Measurements from ENCODE around the gene PRR23E.

The PRR23E gene

GRCh38 chr3:127209155-127209839 is 16.4 kb downstream of the PRR23E start:
- DNase-seq (ENCODE audit: low read depth in 2 of 2), result no peak

- DNase-seq (ENCODE audit: low read depth in 2 of 2), result no peak
These were observed 17.1 kb downstream of the PRR23E start for GRCh38 chr3:127209840-127210653.

- DNase-seq (ENCODE audit: low read depth in 2 of 2), result no peak
These were observed 17.7 kb downstream of the PRR23E start for GRCh38 chr3:127210654-127210943.

DNA sequence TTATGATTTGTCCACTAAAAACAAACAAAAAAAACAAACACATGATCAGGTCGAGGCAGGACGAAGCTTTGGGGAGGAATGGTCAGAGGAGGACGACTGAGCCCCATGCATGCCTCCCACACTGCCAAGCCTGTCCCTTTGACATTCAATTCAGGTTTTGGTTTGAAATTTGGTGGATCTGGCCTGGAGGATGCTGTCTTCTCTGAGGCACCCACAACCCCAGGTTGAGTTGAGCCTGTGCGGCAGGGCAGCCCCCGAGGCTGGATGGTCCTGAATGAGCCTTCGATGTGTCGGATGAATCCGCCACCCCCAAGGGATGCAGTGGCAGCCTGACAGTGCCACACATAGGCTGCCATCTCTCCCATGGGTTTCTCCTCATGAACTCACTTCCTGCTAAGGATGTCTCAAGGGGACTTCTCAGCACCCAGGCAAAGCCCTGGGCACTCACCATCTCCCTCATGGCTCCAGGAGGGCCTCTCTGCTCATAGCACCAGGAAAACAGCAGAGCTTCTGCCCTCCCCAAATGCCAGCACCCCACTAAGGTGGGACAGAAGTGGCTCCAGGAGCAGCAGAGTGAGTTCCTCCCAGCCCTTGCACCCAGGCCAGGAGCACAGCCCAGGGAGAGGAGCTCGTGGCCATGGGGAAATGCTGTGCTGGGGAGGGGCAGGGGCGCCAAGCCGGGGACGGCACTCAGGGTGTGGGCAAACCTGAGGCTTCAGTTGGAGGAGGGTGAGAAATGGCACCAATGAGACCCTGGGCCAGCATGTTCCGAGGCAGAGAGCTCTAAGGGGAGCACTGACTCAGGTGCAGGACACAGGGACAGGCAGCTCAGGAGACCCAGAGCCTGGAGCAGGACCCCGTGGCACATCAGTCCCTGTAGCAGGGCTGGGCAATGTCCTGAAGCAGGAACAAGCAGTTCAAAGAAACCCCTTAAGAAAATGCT is 18.5 kb downstream of the PRR23E start:
- DNase-seq (ENCODE audit: low read depth in 2 of 2), result no peak

DNA sequence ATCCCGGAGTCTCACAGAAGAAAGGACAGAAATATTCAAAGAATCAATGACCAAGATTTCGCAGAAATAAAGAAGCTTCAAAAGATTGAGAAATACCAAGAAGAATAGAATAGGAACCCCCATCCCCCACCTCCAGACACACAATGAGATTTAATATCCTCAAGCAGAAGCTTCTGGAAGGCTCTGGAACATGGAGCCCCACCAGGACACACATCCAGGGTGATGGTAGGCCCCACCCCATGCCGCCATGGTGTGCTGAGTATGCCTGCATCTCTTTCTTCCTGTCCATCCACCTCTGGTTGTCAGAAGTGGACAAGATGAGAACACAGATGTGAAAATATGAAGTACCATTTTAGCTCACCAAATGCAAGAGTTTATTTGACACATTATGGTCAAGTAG is 19.3 kb downstream of the PRR23E start:
- no peak for DNase-seq (ENCODE audit: low read depth in 2 of 2)

DNA sequence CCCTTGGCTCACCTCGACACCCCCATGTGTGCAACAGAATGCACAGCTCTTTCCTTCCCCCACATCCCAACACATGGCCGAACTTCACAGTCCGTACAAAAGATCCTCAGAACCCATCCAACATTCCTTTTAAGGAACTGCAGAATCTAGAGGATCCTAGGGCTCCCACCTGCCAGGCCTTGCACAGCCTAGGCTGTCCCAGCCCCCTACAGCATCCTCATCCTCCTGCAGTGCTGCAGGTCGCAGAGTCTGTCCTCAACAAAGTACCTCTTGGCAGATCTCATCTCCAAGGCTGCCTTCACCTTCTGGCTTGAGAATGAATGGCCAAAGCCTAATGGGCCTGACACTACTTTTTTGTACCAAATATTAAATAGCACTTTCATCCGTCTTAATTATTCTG is 19.8 kb downstream of the PRR23E start:
- no peak for DNase-seq (ENCODE audit: low read depth in 2 of 2)

DNA sequence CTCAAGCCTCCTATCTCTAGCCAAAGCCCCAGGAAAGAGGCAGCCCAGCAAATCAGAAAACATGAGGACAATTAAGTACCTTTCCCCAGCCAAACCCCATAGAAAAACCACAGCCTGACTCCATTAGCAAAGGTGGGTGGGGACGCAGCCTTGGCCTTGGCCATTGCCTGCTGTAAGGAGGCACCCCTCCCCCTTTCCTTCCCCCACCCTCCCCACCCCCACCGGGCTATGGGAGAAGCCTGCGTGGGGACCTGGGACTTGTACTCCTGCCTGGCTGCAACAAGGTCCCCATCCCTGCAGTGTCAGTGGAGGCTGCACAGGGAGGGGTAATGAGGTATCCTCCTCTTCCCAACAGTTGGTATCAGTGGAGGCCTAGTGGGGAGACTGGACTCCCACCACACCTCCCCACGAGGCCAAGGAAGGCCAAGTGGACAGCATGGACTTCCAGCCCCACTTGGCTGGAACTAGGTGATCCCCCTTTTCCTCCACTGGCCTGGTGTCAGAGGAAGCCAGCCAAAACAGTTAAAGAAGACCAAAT is 20.5 kb downstream of the PRR23E start:
- DNase-seq (ENCODE audit: low read depth in 2 of 2), result no peak

- no peak for DNase-seq (ENCODE audit: low read depth in 2 of 2)
These were observed 22.0 kb downstream of the PRR23E start for GRCh38 chr3:127214975-127215374.

- no peak for DNase-seq (ENCODE audit: low read depth in 2 of 2)
These were observed 22.9 kb downstream of the PRR23E start for GRCh38 chr3:127215714-127216414.

GRCh38 chr3:127216415-127217261 is 23.7 kb downstream of the PRR23E start:
- DNase-seq (ENCODE audit: low read depth in 2 of 2), result no peak

DNA sequence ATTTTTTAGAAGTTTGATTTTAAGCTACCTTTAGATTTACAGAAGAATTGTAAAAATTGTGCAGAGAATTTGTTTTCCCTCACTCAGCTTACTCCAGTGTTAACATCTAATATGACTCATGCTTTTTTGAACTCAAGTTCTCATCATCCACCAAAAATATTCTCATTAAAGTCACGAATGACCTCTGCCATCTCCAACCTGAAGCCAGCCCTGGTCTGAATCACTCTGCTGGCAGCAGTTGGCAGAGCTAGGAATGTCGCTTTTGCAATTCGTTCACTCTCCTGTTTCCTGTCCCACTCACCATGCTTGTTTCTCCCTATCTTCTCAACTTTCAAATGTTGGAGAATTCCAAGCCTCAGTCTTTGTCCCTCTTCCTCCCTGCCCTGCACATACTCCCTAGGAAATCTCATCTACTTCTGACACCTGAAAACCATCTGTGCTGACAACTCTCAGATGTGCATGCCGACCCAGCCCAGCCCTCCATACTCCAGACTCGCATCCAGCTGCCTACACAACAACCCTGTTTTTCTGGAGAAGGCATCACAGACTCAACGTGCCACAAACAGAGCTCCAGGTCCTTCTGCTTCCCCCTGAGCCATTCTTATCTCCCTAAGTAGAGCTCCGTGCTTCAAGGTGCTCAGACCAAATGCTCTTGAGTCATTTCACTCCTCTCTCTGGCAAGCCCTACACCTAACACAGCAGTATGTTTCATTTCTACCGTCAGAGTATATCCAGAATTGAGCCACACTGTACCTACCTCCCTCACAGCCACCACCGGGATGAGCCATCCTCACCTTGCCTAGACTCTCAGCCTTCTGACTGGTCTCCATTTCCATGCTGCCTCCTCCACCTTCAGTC is 24.9 kb downstream of the PRR23E start:
- no peak for DNase-seq (ENCODE audit: low read depth in 2 of 2)

DNA sequence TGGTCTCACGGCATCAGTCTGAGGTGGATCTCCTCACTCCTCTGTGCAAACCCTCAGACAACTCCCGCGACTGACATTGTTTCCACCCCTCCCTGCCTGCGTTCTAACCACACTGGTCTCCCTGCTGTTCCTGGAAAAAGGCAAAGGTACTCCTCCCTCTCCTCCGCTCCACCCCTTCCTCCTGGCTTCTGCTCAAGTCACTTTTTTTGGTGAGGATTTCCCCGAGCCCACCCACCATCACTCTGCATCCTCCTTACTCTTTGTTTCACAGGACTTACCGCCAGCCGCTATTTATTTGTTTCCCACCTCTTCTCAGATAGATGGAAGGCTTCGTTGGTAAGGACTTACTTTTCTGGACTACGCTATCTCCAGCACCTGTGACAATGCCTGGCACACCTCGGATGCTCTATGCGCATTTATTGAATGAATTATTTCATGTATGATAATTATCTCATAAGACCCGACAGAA is 25.6 kb downstream of the PRR23E start:
- DNase-seq (ENCODE audit: low read depth in 2 of 2), result no peak

DNA sequence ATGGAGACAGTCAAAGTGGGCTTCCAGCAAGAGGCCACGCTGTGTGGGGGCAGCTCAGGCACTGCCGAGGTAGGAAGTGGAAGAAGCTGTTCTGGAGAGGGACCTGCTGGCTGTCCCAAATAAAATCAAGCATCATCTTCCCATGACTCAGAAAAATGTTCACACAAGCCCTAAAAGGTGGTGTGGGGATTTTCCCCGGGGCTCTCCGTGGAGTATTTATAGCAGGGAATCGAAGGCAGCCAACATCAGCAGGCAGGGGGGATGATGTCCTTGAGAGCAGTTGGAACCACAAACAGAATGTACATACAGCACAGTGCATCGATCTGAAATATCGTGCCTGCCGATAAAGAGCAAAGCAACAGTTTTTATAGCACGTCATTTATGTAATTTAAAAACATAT is 27.6 kb downstream of the PRR23E start:
- DNase-seq (ENCODE audit: low read depth in 2 of 2), result no peak

- no peak for DNase-seq (ENCODE audit: low read depth in 2 of 2)
These were observed 28.1 kb downstream of the PRR23E start for GRCh38 chr3:127221037-127221436.

DNA sequence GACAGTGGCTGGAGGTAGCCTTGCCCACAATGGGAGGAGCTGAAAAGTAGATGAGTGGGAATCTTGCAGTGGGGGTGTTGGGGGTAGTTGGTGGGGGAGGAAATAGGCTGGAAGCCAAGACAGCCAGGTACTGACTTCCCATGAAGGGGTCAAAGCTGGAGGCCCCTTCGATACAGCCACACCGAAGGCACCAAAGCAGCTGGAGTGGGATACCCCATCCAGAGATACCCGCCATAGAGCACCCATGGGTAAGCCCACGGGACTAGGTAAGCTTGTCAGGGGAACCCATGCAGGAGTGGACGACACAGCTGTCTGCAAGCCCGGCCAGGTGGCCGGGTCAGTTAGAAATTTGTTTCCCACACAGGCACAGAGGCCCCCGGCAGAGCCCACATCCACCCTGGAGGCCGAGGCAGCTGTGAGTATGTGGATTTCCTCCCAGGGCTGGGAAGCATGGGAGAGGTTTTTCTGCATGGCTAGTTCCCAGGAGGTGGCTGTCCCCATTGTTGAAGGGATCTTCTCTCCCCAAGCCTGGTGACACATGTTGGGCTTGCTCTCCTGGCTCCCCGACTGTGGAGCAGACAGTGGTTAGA is 28.6 kb downstream of the PRR23E start:
- DNase-seq (ENCODE audit: low read depth in 2 of 2), result no peak

GRCh38 chr3:127222163-127222562 is 29.2 kb downstream of the PRR23E start:
- DNase-seq (ENCODE audit: low read depth in 2 of 2), result no peak

DNA sequence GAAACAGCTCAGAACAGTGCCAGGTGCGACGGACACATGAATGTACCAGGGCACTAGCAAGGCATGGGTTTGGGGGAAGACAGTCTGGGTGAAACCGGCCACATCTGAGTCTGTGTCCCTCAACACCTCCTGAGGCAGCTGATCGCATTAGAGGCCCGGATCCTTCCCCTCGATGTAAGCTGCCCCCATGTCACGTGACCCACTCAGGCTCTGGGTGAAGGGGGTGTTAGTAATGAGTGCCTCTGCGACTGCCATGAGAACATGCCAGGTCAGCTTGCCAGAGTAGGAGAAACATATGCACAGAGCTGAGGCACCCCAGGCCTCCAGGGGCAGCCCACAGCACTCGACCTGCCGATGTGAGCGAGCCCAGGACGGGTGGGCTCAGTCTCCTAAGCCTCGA is 29.7 kb downstream of the PRR23E start:
- no peak for DNase-seq (ENCODE audit: low read depth in 2 of 2)

- DNase-seq (ENCODE audit: low read depth in 2 of 2), result no peak
These were observed 31.2 kb downstream of the PRR23E start for GRCh38 chr3:127224118-127224517.

DNA sequence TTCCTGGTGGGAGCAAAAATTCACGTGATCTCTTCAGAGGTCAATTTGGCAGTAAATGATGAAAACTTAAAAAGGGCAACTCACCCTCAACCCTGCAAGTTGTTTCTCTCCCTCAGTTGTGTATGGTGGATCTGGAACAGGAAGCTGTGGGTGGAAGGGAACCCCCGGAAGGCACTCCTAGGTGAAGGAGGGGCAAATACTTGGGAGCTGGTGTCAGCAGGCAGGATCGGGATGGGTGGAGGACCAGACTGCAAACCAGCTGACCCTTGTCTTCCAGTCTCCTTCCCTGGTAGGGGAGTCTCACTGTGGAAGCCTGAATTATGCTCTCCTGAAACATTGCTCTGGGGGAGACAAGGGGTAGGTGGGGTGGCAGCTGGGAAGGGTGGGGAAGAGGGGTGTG is 33.5 kb downstream of the PRR23E start:
- DNase-seq (ENCODE audit: low read depth in 2 of 2), result no peak
